Ishikawa (cell line): Measurements from ENCODE around the gene DENR.

Source experiments
- CEBPB ChIP-seq: IDR thresholded peaks from 2 replicates; pipeline ENCODE4 v1.6.1; 2012
- CREB1 ChIP-seq: IDR thresholded peaks from 2 replicates; pipeline ENCODE4 v1.6.1; 2012; ENCODE audit warnings: low read depth
- EP300 ChIP-seq: IDR thresholded peaks from 2 replicates; pipeline ENCODE4 v1.6.1; 2012; ENCODE audit warnings: borderline replicate concordance
- FOXM1 ChIP-seq: IDR thresholded peaks from 2 replicates; pipeline ENCODE4 v1.6.1; 2012; ENCODE audit warnings: low read depth, borderline replicate concordance
- MAX ChIP-seq: IDR thresholded peaks from 2 replicates; pipeline ENCODE4 v1.6.1; 2012
- NFIC ChIP-seq: IDR thresholded peaks from 2 replicates; pipeline ENCODE4 v1.6.1; 2012
- RAD21 ChIP-seq: IDR thresholded peaks from 2 replicates; pipeline ENCODE4 v1.6.1; 2012; ENCODE audit warnings: low read depth
- REST ChIP-seq: IDR thresholded peaks from 2 replicates; pipeline ENCODE4 v1.6.1; 2012; ENCODE audit warnings: low read depth, mild to moderate bottlenecking
- TAF1 ChIP-seq: IDR thresholded peaks from 2 replicates; pipeline ENCODE4 v1.6.1; 2012; ENCODE audit warnings: low read depth, mild to moderate bottlenecking
- TCF12 ChIP-seq: IDR thresholded peaks from 2 replicates; pipeline ENCODE4 v1.6.1; 2012; ENCODE audit warnings: low read depth
- TEAD4 ChIP-seq: IDR thresholded peaks from 2 replicates; pipeline ENCODE4 v1.6.1; 2012
- USF1 ChIP-seq: IDR thresholded peaks from 2 replicates; pipeline ENCODE4 v1.6.1; 2012
- YY1 ChIP-seq: IDR thresholded peaks from 2 replicates; pipeline ENCODE4 v1.6.1; 2012; ENCODE audit warnings: low read depth
- ZBTB7A ChIP-seq: IDR thresholded peaks from 2 replicates; pipeline ENCODE4 v1.6.1; 2012; ENCODE audit warnings: low read depth

- TF ChIP-seq TEAD4 (no peak), YY1 (no peak), TCF12 (no peak), REST (no peak), TAF1 (no peak), EP300 (no peak), ZBTB7A (no peak), RAD21 (no peak), CREB1 (no peak), NFIC (no peak), CEBPB (no peak), MAX (no peak), USF1 (no peak), FOXM1 (no peak)
Observed at GRCh38 chr12:122813310-122813713, 60.7 kb downstream of the DENR start.
